C4-2B (cell line): ENCODE data around the gene DMC1.

Experiments
- ZFX ChIP-seq: fragments of 450-650 bp; IDR thresholded peaks from 2 replicates; pipeline ENCODE4 v1.6.1; 2017
- TF ChIP-seq, protein P1 (sequence below): fragments of 450-650 bp; conservative IDR thresholded peaks from 2 replicates; pipeline ENCODE4 v1.5.1; 2017; ENCODE audit warnings: mild to moderate bottlenecking

GRCh38 chr22:38599466-38599865, 29.5 kb upstream of the DMC1 start:
- TF ChIP-seq, protein P1, sequence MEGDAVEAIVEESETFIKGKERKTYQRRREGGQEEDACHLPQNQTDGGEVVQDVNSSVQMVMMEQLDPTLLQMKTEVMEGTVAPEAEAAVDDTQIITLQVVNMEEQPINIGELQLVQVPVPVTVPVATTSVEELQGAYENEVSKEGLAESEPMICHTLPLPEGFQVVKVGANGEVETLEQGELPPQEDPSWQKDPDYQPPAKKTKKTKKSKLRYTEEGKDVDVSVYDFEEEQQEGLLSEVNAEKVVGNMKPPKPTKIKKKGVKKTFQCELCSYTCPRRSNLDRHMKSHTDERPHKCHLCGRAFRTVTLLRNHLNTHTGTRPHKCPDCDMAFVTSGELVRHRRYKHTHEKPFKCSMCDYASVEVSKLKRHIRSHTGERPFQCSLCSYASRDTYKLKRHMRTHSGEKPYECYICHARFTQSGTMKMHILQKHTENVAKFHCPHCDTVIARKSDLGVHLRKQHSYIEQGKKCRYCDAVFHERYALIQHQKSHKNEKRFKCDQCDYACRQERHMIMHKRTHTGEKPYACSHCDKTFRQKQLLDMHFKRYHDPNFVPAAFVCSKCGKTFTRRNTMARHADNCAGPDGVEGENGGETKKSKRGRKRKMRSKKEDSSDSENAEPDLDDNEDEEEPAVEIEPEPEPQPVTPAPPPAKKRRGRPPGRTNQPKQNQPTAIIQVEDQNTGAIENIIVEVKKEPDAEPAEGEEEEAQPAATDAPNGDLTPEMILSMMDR, result no peak
- no peak for TF ChIP-seq ZFX
